Measurements from ENCODE around the gene PFAS. TPM values are rescaled to one million over a fixed set of nuclear protein-coding genes. Genes with fewer than 3 reads are reported as not detected.

PFAS gene
- total RNA-seq (ENCODE audit: low replicate concordance) = 64.6 and 83.5 TPM in 2 replicates

GRCh38 chr17:8248751-8249607 is at the start of gene PFAS:
PFAS (plus strand) TSS chr17:8249289; CDS start chr17:8253938, 4,649 bp downstream.
- no peaks in the 10 kb centered on the region for H3K9me3 Mint-ChIP-seq
- Histone ChIP-seq H3F3A (ENCODE audit: low read depth) (peaks cover 30% of the 10 kb centered on the region), H3K27me3 (no peaks in the 10 kb centered on the region), H2AFZ (replicated peaks) (peak within 1 kb of the TSS; percentile 100), H3K4me1 (peaks cover 10% of the 10 kb centered on the region), H3K9ac (peak within 1 kb of the TSS; percentile 78), H3K27ac (peak within 1 kb of the TSS; percentile 96), H3K4me2 (peak within 1 kb of the TSS; percentile 88), H3K4me3 (peak within 1 kb of the TSS; percentile 77), H3K79me2 (ENCODE audit: low read depth) (peaks cover 80% of the 10 kb centered on the region), H3K9me3 (ENCODE audit: low read depth) (no peaks in the 10 kb centered on the region), H4K20me1 (ENCODE audit: low read depth) (no peaks in the 10 kb centered on the region), H3K36me3 (no peaks in the 10 kb centered on the region)
- H3K4me1 Mint-ChIP-seq = peaks cover 20% of the 10 kb centered on the region
- H3K27me3 Mint-ChIP-seq (ENCODE audit: insufficient read depth, low read depth) = peaks cover 13% of the 10 kb centered on the region
- H3K36me3 Mint-ChIP-seq = peaks cover 7% of the 10 kb centered on the region
- DNase-seq (ENCODE audit: low spot score) = peak; percentile 97
- H3K4me3 Mint-ChIP-seq = peak within 1 kb of the TSS; percentile 96
- TF ChIP-seq EZH2phosphoT487 (IDR thresholded peaks at IDR 0.05) (no peak), EZH2 (IDR thresholded peaks at IDR 0.05) (peak; percentile 14), CTCF (IDR thresholded peaks at IDR 0.05) (no peak)
- H3K27ac Mint-ChIP-seq = peak within 1 kb of the TSS; percentile 89

GRCh38 chr17:8204761-8205555 is 44.1 kb upstream of the PFAS start:
- no peak overlapping the region for H3K4me3 Mint-ChIP-seq
- no peaks in the 10 kb centered on the region for H3K27me3 ChIP-seq
- no peak overlapping the region for H3K4me3 ChIP-seq
- H3K9me3 ChIP-seq (ENCODE audit: low read depth) = no peaks in the 10 kb centered on the region
- H3K27ac ChIP-seq = no peak overlapping the region
- H3K9ac ChIP-seq = no peak overlapping the region
- H3K4me1 ChIP-seq = peaks cover 13% of the 10 kb centered on the region
- H2AFZ ChIP-seq (replicated peaks) = no peak overlapping the region
- peaks cover 4% of the 10 kb centered on the region for H3K9me3 Mint-ChIP-seq
- H3K4me2 ChIP-seq = no peak overlapping the region
- H3K27me3 Mint-ChIP-seq (ENCODE audit: insufficient read depth, low read depth) = peaks cover 5% of the 10 kb centered on the region
- peaks cover 22% of the 10 kb centered on the region for H3K4me1 Mint-ChIP-seq
- peaks cover 67% of the 10 kb centered on the region for H3F3A ChIP-seq (ENCODE audit: low read depth)
- TF ChIP-seq EZH2phosphoT487 (IDR thresholded peaks at IDR 0.05) (no peak), EZH2 (IDR thresholded peaks at IDR 0.05) (no peak), CTCF (IDR thresholded peaks at IDR 0.05) (no peak)
- H4K20me1 ChIP-seq (ENCODE audit: low read depth) = peaks cover 38% of the 10 kb centered on the region
- peaks cover 36% of the 10 kb centered on the region for H3K36me3 Mint-ChIP-seq
- H3K36me3 ChIP-seq = no peaks in the 10 kb centered on the region
- peaks cover 34% of the 10 kb centered on the region for H3K79me2 ChIP-seq (ENCODE audit: low read depth)
- DNase-seq (ENCODE audit: low spot score) = no peak
- peak overlapping the region; percentile 50 for H3K27ac Mint-ChIP-seq

GRCh38 chr17:8206536-8206935 is 42.6 kb upstream of the PFAS start:
- Histone ChIP-seq H3K79me2 (ENCODE audit: low read depth) (peaks cover 37% of the 10 kb centered on the region), H3K9ac (no peak overlapping the region), H3K4me3 (no peak overlapping the region), H3F3A (ENCODE audit: low read depth) (peaks cover 69% of the 10 kb centered on the region), H4K20me1 (ENCODE audit: low read depth) (peaks cover 38% of the 10 kb centered on the region), H3K36me3 (no peaks in the 10 kb centered on the region), H3K27me3 (no peaks in the 10 kb centered on the region), H3K27ac (no peak overlapping the region), H3K4me2 (no peak overlapping the region), H3K4me1 (peaks cover 13% of the 10 kb centered on the region), H2AFZ (replicated peaks) (no peak overlapping the region), H3K9me3 (ENCODE audit: low read depth) (no peaks in the 10 kb centered on the region)
- no peak for TF ChIP-seq EZH2phosphoT487 (IDR thresholded peaks at IDR 0.05)
- TF ChIP-seq CTCF (IDR thresholded peaks at IDR 0.05) = no peak
- no peak for TF ChIP-seq EZH2 (IDR thresholded peaks at IDR 0.05)
- peaks cover 29% of the 10 kb centered on the region for H3K4me1 Mint-ChIP-seq
- H3K36me3 Mint-ChIP-seq = peaks cover 30% of the 10 kb centered on the region
- peaks cover 4% of the 10 kb centered on the region for H3K27me3 Mint-ChIP-seq (ENCODE audit: insufficient read depth, low read depth)
- H3K4me3 Mint-ChIP-seq = peak overlapping the region; percentile 71
- no peak for DNase-seq (ENCODE audit: low spot score)
- H3K9me3 Mint-ChIP-seq = no peaks in the 10 kb centered on the region
- no peak overlapping the region for H3K27ac Mint-ChIP-seq

Data from neural progenitor cell (in vitro differentiated cells).